DOHH2 (cell line): ENCODE results near the gene IFI16.

Experiments
- EZH2phosphoT487 ChIP-seq: fragments of 200-600 bp; sonication (generic); IDR thresholded peaks from 2 replicates; pipeline ENCODE4 v1.6.1; 2017; ENCODE audit warnings: borderline replicate concordance, mild to moderate bottlenecking, antibody characterized with exemption, low read length, moderate library complexity, mixed read lengths
- TF ChIP-seq, protein P1 (sequence below): fragments of 200-600 bp; sonication (generic); IDR thresholded peaks from one replicate; pipeline ENCODE4 v1.5.1; 2014; ENCODE audit warnings: antibody characterized with exemption, mild to moderate bottlenecking, low read depth, low read length; ENCODE audit not compliant: poor library complexity, severe bottlenecking

DNA sequence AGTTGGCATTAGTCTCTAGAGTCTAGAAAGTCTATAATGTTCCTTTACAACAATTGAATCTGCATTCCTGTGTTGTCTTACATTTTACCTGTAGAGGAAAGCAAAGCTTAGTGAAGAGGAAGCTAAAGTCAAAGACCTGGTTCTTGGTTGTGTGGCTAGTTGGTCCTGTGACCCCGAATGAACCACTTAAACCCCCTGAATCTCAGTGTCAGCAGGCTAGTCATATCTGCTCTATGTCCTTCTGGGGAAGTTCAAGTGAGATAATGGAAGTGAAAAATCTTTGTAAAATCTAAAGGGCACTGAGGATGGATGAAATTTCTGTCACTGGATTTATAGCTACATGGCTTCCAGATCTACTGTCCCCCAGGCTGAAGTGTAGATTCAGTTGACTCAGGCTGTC is 90.9 kb downstream of the IFI16 start:
- TF ChIP-seq, protein P1, sequence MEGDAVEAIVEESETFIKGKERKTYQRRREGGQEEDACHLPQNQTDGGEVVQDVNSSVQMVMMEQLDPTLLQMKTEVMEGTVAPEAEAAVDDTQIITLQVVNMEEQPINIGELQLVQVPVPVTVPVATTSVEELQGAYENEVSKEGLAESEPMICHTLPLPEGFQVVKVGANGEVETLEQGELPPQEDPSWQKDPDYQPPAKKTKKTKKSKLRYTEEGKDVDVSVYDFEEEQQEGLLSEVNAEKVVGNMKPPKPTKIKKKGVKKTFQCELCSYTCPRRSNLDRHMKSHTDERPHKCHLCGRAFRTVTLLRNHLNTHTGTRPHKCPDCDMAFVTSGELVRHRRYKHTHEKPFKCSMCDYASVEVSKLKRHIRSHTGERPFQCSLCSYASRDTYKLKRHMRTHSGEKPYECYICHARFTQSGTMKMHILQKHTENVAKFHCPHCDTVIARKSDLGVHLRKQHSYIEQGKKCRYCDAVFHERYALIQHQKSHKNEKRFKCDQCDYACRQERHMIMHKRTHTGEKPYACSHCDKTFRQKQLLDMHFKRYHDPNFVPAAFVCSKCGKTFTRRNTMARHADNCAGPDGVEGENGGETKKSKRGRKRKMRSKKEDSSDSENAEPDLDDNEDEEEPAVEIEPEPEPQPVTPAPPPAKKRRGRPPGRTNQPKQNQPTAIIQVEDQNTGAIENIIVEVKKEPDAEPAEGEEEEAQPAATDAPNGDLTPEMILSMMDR: no peak
- TF ChIP-seq EZH2phosphoT487: no peak
